ENCODE measurements around the gene SLC9B2.
"Not testable (repeated sequence)": the region's sequence is repeated elsewhere in the genome, so short reads cannot be mapped to it uniquely, and the experiment has no call there.

The SLC9B2 gene

DNA sequence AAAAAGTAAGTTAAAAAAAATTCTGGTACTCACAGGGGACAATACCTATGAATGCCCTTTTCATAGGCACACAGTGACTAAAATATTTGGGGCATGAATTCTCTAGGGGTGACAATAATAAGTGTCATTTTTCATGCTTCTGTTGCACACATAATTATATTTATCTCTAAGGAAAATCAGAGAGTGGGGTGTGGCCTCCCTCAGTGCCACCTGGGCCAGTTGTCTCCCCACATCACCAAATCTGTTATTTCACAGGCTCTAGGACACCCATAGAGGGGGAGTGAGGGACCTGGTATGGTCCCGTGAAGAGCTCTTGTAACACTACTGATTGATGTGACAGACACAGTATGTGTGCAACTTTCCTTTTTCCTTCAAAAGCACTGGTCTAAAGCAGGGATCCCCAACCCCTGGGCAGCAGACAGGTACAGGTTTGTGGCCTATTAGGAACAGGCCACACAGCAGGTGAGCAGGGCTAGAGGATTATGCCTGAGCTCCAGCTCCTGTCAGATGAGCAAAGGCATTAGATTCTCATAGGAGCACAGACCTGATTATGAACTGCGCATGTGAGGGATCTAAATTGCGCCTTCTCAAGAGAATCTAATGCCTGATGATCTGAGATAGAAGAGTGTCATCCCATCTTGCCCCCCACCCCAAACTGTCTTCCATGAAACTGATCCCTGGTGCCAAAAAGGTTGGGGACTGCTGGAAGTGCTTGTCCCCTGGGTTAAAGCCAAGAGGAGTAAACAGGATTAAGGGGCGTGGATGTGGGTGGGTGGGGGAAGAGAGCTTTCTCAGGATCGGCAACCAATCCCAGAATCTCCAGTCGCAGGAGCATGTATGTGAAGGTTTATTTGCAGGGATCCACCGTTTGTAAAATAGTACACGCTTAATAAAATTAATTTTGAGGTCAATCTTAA lies 57.9 kb downstream of the SLC9B2 start:
- DNase-seq = no peak

DNA sequence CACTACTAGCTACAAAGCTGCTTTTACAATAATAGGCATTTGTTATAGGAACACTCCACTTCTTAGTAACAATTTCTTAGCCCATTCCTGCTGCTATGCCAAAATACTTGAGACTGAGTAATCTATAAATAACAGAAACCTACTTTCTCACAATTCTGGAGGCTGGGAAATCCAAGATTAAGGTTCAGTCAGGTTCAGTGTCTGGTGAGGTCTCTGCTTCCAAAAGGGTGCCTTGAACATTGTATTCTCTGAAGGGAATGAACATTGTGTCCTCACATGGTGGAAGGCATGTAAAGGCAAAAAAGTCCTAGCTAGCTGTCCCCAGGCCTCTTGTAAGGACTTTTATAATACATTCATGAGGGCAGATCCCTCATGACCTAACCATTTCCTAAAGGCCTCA lies 64.0 kb downstream of the SLC9B2 start:
- no peak for DNase-seq

DNA sequence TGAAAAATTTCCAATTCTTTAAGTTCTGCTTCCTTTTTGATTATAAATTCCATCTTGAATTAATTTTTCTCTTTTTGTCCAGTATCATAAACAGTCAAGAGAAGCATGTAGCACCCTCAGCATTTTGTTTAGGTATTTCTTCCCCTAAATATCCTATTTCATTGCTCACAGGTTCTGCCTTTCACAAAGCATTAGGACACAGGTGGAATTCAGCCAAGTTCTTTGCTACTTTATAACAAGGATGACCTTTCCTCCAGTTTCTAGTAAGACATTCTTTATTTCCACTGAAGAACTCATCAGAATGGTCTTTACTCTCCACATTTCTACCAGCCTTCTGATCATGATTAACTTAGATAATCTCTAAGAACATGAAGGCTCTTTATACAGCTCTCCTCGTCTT lies 64.5 kb downstream of the SLC9B2 start:
- no peak for DNase-seq

DNA sequence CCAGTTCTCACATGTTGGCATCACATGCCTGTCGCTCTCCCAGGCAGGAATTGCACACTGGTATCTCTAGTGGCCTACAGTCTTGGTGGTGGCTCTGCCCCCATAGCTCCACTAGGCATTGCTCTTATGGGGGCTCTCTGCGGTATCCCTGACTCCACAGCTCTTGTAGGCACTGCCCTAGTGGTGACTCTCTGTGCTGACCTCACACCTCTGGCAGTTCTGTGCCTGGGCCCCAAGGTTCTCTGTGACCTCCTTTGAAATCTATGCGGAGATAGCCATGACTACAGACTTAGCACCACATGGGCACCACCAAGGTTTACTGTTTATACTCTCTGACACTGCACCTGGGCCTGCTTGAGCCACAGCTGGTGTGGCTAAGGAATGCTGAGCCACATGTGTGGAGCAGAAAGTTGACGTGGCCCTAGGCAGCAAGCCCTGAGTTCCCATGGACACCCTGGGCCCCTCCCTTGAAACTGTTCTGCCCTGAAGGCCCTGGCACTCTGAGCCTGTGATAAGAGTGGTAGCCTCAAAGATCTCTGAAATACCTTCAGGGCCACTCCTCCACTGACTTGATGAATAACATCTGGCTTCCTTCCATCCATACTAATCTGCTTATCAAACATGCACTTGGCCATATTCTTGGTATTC lies 65.1 kb downstream of the SLC9B2 start:
- no peak for DNase-seq

DNA sequence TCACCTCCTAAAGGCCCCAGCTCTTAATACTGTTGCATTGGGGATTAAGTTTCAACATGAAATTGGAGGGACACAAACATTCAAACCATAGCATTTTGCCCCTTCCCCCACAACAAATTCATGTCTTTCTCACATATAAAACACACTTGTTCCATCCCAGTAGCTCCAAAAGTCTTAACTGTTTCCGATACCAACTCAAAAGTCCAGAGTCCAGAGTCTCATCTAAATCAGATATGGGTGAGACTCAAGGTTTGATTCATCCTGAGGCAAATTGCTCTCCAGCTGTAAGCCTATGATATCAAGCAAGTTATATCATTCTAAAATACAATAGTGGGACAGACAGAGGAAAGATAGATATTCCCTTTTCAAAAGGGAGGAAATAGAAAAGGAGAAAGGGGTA lies 65.8 kb downstream of the SLC9B2 start:
- no peak for DNase-seq

DNA sequence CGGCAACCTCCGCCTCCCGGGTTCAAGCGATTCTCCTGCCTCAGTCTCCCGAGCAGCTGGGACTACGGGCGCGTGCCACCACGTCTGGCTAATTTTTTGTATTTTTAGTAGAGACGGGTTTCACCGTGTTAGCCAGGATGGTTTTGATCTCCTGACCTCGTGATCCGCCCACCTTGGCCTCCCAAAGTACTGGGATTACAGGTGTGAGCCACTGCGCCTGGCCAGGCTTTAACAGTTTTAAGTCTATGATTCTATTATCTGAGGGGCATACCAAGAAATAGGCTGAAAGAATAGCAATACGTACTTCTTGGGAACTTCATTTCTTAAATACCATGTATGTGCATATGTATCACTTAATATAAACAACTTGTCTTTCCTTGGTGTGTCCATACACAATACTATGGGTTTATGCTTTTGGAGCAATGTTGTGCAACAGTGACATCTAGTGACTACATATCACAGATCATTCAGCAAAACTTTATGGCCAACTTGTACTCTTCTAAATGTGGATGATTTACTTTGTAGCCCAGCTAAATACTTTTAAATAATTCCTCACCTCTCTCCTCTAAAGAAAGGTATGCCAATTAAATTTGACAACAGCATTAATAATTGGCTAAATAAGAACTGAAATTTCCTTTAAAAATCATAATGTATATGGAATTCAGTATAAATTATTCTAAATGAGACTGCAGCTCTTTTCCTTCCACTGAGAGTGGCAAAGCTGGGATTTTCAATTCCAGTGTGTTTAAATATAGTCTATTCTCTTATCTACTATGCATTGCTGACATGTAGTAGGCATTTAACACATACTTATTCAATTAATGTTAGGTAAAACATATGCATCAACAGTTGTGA lies 67.5 kb downstream of the SLC9B2 start:
- no peak for DNase-seq

DNA sequence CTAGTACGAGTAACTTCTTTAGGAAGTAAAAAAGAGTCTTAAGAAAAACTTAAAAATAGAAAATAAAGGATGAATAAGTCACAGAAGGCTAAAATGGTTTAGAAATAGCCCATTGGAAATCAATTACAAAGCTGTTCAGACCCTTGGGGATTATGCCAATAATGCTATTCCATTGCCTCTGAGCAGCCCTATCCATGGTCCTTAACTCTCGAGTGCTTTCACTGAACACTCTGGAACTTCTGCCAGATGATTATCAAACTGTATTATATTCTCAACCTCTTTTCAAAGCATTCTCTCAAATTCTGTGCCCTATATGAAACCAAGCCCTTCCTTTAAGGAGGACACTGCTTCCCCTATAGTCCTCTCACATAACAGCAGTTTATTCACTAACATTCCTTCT lies 74.0 kb downstream of the SLC9B2 start:
- DNase-seq = no peak

DNA sequence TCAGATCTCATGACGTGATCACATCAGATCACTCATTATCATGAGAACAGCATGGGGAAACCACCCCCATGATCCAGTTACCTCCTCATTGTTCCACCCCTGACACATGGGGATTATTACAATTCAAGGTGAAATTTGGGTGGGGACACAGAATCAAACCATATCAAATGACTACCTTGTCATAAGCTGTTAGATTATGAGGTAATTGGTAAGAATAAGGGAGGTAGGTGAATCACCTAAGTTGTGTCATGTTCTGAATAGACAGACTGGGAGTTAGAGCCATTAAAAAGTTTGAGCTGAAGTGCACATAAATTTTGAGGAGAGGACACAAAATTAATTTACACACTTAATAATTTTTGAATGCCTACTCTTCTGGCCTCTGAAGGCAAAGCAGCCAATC lies 81.8 kb downstream of the SLC9B2 start:
- DNase-seq = no peak

DNA sequence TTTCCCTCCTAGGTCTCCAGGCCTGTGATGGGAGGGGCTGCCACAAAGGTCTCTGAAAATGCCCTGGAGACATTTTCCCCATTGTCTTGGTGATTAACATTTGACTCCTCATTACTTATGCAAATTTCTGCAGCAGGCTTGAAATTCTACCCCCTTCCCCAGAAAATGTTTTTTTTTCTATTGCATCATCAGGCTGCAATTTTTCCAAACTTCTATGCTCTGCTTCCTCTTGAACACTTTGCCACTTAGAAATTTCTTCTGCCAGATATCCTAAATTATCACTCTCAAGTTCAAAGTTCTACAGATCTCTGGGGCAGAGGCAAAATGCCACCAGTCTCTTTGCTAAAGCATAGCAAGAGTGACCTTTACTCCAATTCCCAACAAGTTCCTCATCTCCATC lies 82.6 kb downstream of the SLC9B2 start:
- DNase-seq = not testable (repeated sequence)

DNA sequence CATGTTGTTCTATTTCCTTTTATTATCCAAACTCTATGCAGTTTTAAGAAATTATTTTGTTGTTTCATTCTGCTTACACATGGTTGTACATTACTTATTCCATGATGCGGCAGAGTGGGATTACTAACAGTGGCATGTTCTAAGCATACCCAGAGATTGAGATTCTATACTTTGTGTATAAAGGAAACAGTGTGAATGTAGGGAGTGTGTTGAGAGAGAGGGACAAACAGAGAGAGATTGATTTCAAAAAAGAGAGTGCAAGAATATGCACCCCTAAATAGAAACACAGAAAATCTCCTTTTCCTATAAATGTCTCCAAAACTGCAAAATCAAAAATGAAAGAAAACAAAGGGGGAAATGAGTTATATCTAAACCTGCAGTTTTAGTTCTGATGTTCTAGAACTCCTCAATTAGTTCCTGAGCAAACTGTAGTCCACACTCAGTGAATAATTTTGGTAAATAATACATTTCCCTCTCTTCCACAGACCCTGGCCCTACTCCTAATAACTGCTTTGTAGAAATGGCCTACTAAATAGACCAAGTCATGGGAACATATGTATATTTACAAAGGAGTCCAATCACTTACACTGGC lies 88.0 kb downstream of the SLC9B2 start:
- DNase-seq = no peak

DNA sequence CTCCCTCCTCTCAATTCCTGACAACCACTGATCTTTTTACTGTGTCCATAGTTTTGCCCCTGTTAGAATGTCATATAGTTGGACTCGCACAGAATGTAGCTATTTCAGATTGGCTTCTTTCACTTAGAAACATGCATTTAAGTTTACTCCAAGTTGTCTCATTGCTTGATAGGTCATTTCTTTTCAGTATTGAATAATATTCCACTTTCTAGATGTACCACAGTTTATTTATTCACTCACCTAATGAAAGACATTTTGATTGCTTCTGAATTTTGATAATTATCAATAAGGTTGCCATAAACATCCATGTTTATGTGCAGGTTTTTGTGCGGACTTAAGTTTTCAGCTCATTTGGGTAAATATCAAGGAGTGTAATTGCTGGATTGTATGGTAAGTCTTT lies 95.6 kb downstream of the SLC9B2 start:
- DNase-seq = no peak

Measured in activated CD8-positive, alpha-beta memory T cell treated with anti-CD3 and anti-CD28 coated beads, Interleukin-2, amount 50 U/mL, for 4 hours (primary cell).